Mesothelial cell of epicardium (in vitro differentiated cells): ENCODE results near the gene OR13F1. TPM values are rescaled to one million over a fixed set of nuclear protein-coding genes. Genes with fewer than 3 reads are reported as not detected.
"Not testable (repeated sequence)": the region's sequence is repeated elsewhere in the genome, so short reads cannot be mapped to it uniquely, and the experiment has no call there.

Experiments used
- DNase-seq, 2 experiments: peaks; one replicate each; pipeline ENCODE4 v3.0.0; 2021; ENCODE audit warnings: low spot score in 2 of 2; ENCODE audit not compliant: unreplicated experiment in 2 of 2
- H3K27ac Mint-ChIP-seq: 2 replicates; pipeline ENCODE4 v1.8.0; 2021; ENCODE audit warnings: mixed read lengths
- H3K27me3 Mint-ChIP-seq: 2 replicates; pipeline ENCODE4 v1.8.0; 2021; ENCODE audit warnings: low read depth, mixed read lengths
- H3K36me3 Mint-ChIP-seq: 2 replicates; pipeline ENCODE4 v1.8.0; 2021; ENCODE audit warnings: mixed read lengths
- H3K4me1 Mint-ChIP-seq: 2 replicates; pipeline ENCODE4 v1.8.0; 2021; ENCODE audit warnings: mixed read lengths
- H3K4me3 Mint-ChIP-seq: 2 replicates; pipeline ENCODE4 v1.8.0; 2021; ENCODE audit warnings: mild to moderate bottlenecking, moderate library complexity, mixed read lengths
- H3K9me3 Mint-ChIP-seq: 2 replicates; pipeline ENCODE4 v1.8.0; 2021; ENCODE audit warnings: mixed read lengths
- CTCF ChIP-seq: fragments of 200-600 bp; sonication (generic); IDR thresholded peaks from one replicate; pipeline ENCODE4 v1.5.0; 2021; ENCODE audit warnings: antibody characterized with exemption; ENCODE audit not compliant: unreplicated experiment
- total RNA-seq: library from RNA; stranded (reverse); gene quantifications from 3 replicates; pipeline ENCODE4 v1.2.1, GENCODE V29; 2021

OR13F1 gene
- total RNA-seq, 1 donor from 2014 or later: not detected

GRCh38 chr9:104485014-104485413, 19.0 kb upstream of the OR13F1 start:
- Mint-ChIP-seq H3K4me3 (no peak overlapping the region), H3K27ac (no peak overlapping the region), H3K4me1 (no peaks in the 10 kb centered on the region), H3K36me3 (no peaks in the 10 kb centered on the region), H3K27me3 (no peaks in the 10 kb centered on the region), H3K9me3 (no peaks in the 10 kb centered on the region)
- DNase-seq: no peak
- no peak for TF ChIP-seq CTCF

- Mint-ChIP-seq H3K4me3 (no peak overlapping the region), H3K27ac (no peak overlapping the region), H3K9me3 (peaks cover 5% of the 10 kb centered on the region), H3K27me3 (no peaks in the 10 kb centered on the region), H3K4me1 (no peaks in the 10 kb centered on the region), H3K36me3 (no peaks in the 10 kb centered on the region)
- TF ChIP-seq CTCF: no peak
- no peak for DNase-seq
Measured at GRCh38 chr9:104494808-104495207, 9.3 kb upstream of the OR13F1 start.

GRCh38 chr9:104503440-104503839, 623 bp upstream of the OR13F1 start:
- H3K27ac Mint-ChIP-seq: no peak overlapping the region
- no peak for DNase-seq
- no peaks in the 10 kb centered on the region for H3K36me3 Mint-ChIP-seq
- H3K9me3 Mint-ChIP-seq: no peaks in the 10 kb centered on the region
- no peak for TF ChIP-seq CTCF
- no peaks in the 10 kb centered on the region for H3K4me1 Mint-ChIP-seq
- H3K4me3 Mint-ChIP-seq: no peak overlapping the region
- peaks cover 19% of the 10 kb centered on the region for H3K27me3 Mint-ChIP-seq

- no peak for TF ChIP-seq CTCF
- no peaks in the 10 kb centered on the region for H3K9me3 Mint-ChIP-seq
- peaks cover 27% of the 10 kb centered on the region for H3K27me3 Mint-ChIP-seq
- no peak overlapping the region for H3K4me3 Mint-ChIP-seq
- DNase-seq: no peak
- no peaks in the 10 kb centered on the region for H3K4me1 Mint-ChIP-seq
- H3K36me3 Mint-ChIP-seq: no peaks in the 10 kb centered on the region
- H3K27ac Mint-ChIP-seq: no peak overlapping the region
Measured at GRCh38 chr9:104506565-104506964, 2.5 kb downstream of the OR13F1 start.

GRCh38 chr9:104514901-104515300, 10.8 kb downstream of the OR13F1 start:
- no peak for DNase-seq
- no peak for TF ChIP-seq CTCF
- Mint-ChIP-seq H3K36me3 (no peaks in the 10 kb centered on the region), H3K27ac (no peak overlapping the region), H3K4me1 (no peaks in the 10 kb centered on the region), H3K4me3 (no peak overlapping the region), H3K9me3 (no peaks in the 10 kb centered on the region), H3K27me3 (peaks cover 5% of the 10 kb centered on the region)

- H3K4me3 Mint-ChIP-seq, DNase-seq, H3K36me3 Mint-ChIP-seq, H3K27ac Mint-ChIP-seq, H3K9me3 Mint-ChIP-seq, H3K4me1 Mint-ChIP-seq, H3K27me3 Mint-ChIP-seq: not testable (repeated sequence)
Measured at GRCh38 chr9:104520241-104520640, 16.2 kb downstream of the OR13F1 start.
